Endodermal cell (in vitro differentiated cells): ENCODE data around the gene RBL2. TPM values are rescaled to one million over a fixed set of nuclear protein-coding genes. Genes with fewer than 3 reads are reported as not detected.

Experiments used
- DNase-seq: peaks from one replicate; pipeline ENCODE4 v3.0.0-alpha.2; 2017
- H3K27ac ChIP-seq: 2 replicates; pipeline ENCODE4 v1.5.1; 2013; ENCODE audit warnings: mild to moderate bottlenecking, low read depth, low read length, moderate library complexity
- H3K27me3 ChIP-seq: 2 replicates; pipeline ENCODE4 v1.6.1; 2013; ENCODE audit warnings: mild to moderate bottlenecking, low read length, moderate library complexity; ENCODE audit not compliant: insufficient read depth, control insufficient read depth, poor library complexity, severe bottlenecking
- H3K36me3 ChIP-seq: 2 replicates; pipeline ENCODE4 v1.7.0; 2013; ENCODE audit warnings: mild to moderate bottlenecking, low read length, moderate library complexity; ENCODE audit not compliant: control insufficient read depth, insufficient read depth
- H3K4me1 ChIP-seq: one replicate; pipeline ENCODE4 v1.7.0; 2013; ENCODE audit warnings: low read length; ENCODE audit not compliant: control insufficient read depth, insufficient read depth
- H3K4me3 ChIP-seq: 2 replicates; pipeline ENCODE4 v1.5.1; 2013; ENCODE audit warnings: mild to moderate bottlenecking, low read length, moderate library complexity
- H3K9ac ChIP-seq: 2 replicates; pipeline ENCODE4 v1.6.1; 2013; ENCODE audit warnings: mild to moderate bottlenecking, low read length, moderate library complexity; ENCODE audit not compliant: poor library complexity, severe bottlenecking; ENCODE audit errors: extremely low read depth
- H3K9me3 ChIP-seq: 2 replicates; pipeline ENCODE4 v1.6.1; 2013; ENCODE audit warnings: mild to moderate bottlenecking, low read length, moderate library complexity; ENCODE audit not compliant: control insufficient read depth
- H3K27ac Mint-ChIP-seq: 2 replicates; pipeline ENCODE4 v1.8.0; 2020; ENCODE audit warnings: mixed read lengths
- H3K27me3 Mint-ChIP-seq: 2 replicates; pipeline ENCODE4 v1.8.0; 2021; ENCODE audit warnings: mild to moderate bottlenecking, mixed read lengths; ENCODE audit not compliant: insufficient read depth
- H3K36me3 Mint-ChIP-seq: 2 replicates; pipeline ENCODE4 v1.8.0; 2020; ENCODE audit warnings: low read depth, mixed read lengths
- H3K4me1 Mint-ChIP-seq: 2 replicates; pipeline ENCODE4 v1.8.0; 2020; ENCODE audit warnings: mixed read lengths
- H3K4me3 Mint-ChIP-seq: 2 replicates; pipeline ENCODE4 v1.8.0; 2020; ENCODE audit warnings: mild to moderate bottlenecking, moderate library complexity, mixed read lengths
- H3K9me3 Mint-ChIP-seq: 2 replicates; pipeline ENCODE4 v1.8.0; 2020; ENCODE audit warnings: mild to moderate bottlenecking, mixed read lengths
- WGBS, 2 experiments: methylation state at CpG; one replicate each; pipeline versions ENCODE4 v1.1.5 to v1.1.7; 2013; ENCODE audit warnings: missing lambda C conversion rate in 2 of 2, mixed read lengths in 1 of 2; ENCODE audit not compliant: insufficient coverage in 1 of 2, insufficient read length in 1 of 2; 5-methylcytosine and 5-hydroxymethylcytosine counted together
- total RNA-seq, 2 donors: library from RNA; stranded (reverse); fragmentation: NEBNext Ultra II Directional in 1 of 2; extraction: Animal tissue kit (Norgen Biotek cat#: 25700) in 1 of 2; gene quantifications; 2 replicates in 1 of 2; 3 replicates in 1 of 2; pipeline ENCODE4 v1.2.1, GENCODE V29; 2021
- TF ChIP-seq, protein P1 (sequence below): fragments of 200-600 bp; sonication (generic); conservative IDR thresholded peaks from 2 replicates; pipeline ENCODE4 v1.5.0; 2021; ENCODE audit warnings: antibody characterized with exemption, mild to moderate bottlenecking

RBL2 gene
- total RNA-seq, 2 donors from 2014 or later = 34.9 to 46.0 TPM

DNA sequence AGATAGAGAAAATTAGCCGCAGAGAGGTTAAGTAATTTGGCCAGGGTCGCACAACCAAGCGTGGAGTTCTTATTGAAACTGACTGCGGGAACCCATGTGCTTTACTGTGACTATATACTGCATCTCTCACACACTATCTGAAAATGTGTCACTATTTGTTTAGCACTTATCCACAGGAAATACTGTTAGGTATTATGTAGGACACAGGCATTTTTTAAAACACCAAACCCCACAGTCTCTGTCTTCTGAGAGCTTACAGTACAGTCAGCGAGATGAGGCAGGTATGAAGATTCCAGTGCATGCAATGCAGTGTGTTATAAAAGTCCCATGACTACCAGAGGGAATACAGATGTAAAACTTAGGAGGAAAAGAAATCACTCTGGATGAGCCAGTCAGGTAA, 11.3 kb downstream of the RBL2 start:
- Histone ChIP-seq H3K4me1 (no peaks in the 10 kb centered on the region), H3K9ac (no peak overlapping the region), H3K9me3 (no peaks in the 10 kb centered on the region), H3K27ac (no peak overlapping the region), H3K27me3 (no peaks in the 10 kb centered on the region), H3K36me3 (peaks cover 63% of the 10 kb centered on the region), H3K4me3 (no peak overlapping the region)
- peaks cover 60% of the 10 kb centered on the region for H3K36me3 Mint-ChIP-seq
- H3K27ac Mint-ChIP-seq = no peak overlapping the region
- H3K4me3 Mint-ChIP-seq = no peak overlapping the region
- DNase-seq = no peak
- H3K27me3 Mint-ChIP-seq = no peaks in the 10 kb centered on the region
- WGBS, 2 experiments = 93% methylated on average over 3 to 5 of the region's 5 CpGs
- H3K9me3 Mint-ChIP-seq = no peaks in the 10 kb centered on the region
- H3K4me1 Mint-ChIP-seq = no peaks in the 10 kb centered on the region
- TF ChIP-seq, protein P1, sequence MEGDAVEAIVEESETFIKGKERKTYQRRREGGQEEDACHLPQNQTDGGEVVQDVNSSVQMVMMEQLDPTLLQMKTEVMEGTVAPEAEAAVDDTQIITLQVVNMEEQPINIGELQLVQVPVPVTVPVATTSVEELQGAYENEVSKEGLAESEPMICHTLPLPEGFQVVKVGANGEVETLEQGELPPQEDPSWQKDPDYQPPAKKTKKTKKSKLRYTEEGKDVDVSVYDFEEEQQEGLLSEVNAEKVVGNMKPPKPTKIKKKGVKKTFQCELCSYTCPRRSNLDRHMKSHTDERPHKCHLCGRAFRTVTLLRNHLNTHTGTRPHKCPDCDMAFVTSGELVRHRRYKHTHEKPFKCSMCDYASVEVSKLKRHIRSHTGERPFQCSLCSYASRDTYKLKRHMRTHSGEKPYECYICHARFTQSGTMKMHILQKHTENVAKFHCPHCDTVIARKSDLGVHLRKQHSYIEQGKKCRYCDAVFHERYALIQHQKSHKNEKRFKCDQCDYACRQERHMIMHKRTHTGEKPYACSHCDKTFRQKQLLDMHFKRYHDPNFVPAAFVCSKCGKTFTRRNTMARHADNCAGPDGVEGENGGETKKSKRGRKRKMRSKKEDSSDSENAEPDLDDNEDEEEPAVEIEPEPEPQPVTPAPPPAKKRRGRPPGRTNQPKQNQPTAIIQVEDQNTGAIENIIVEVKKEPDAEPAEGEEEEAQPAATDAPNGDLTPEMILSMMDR = no peak

GRCh38 chr16:53446090-53446489, 11.8 kb downstream of the RBL2 start:
- H3K36me3 Mint-ChIP-seq = peaks cover 56% of the 10 kb centered on the region

GRCh38 chr16:53449816-53450517, 15.7 kb downstream of the RBL2 start:
- peaks cover 42% of the 10 kb centered on the region for H3K36me3 Mint-ChIP-seq
- 92 to 100% methylated on average over 2 to 4 of the region's 4 CpGs for whole genome bisulfite sequencing, 2 experiments
- Histone ChIP-seq H3K27ac (no peak overlapping the region), H3K9ac (no peak overlapping the region), H3K36me3 (peaks cover 59% of the 10 kb centered on the region), H3K4me1 (no peaks in the 10 kb centered on the region), H3K9me3 (no peaks in the 10 kb centered on the region), H3K27me3 (no peaks in the 10 kb centered on the region), H3K4me3 (no peak overlapping the region)
- no peak overlapping the region for H3K4me3 Mint-ChIP-seq
- H3K9me3 Mint-ChIP-seq = no peaks in the 10 kb centered on the region
- no peak overlapping the region for H3K27ac Mint-ChIP-seq
- no peaks in the 10 kb centered on the region for H3K4me1 Mint-ChIP-seq
- H3K27me3 Mint-ChIP-seq = no peaks in the 10 kb centered on the region
- DNase-seq = no peak
- TF ChIP-seq, protein P1 = no peak

More at GRCh38 chr16:53446090-53446489, 11.8 kb downstream of the RBL2 start:
- no peak overlapping the region for H3K4me3 ChIP-seq
- DNase-seq = no peak
- no peaks in the 10 kb centered on the region for H3K4me1 Mint-ChIP-seq
- no peaks in the 10 kb centered on the region for H3K27me3 Mint-ChIP-seq
- H3K9ac ChIP-seq = no peak overlapping the region
- H3K36me3 ChIP-seq = peaks cover 61% of the 10 kb centered on the region
- TF ChIP-seq, protein P1 = no peak
- no peak overlapping the region for H3K27ac Mint-ChIP-seq
- no peaks in the 10 kb centered on the region for H3K4me1 ChIP-seq
- no peaks in the 10 kb centered on the region for H3K9me3 ChIP-seq
- H3K27me3 ChIP-seq = no peaks in the 10 kb centered on the region
- H3K4me3 Mint-ChIP-seq = no peak overlapping the region
- no peak overlapping the region for H3K27ac ChIP-seq
- 83 to 86% methylated on average over 3 of the region's 3 CpGs for WGBS, 2 experiments
- no peaks in the 10 kb centered on the region for H3K9me3 Mint-ChIP-seq
